ENCODE results near the gene INSR. TPM values are rescaled to one million over a fixed set of nuclear protein-coding genes. Genes with fewer than 3 reads are reported as not detected.
"Not testable (repeated sequence)": the region's sequence is repeated elsewhere in the genome, so short reads cannot be mapped to it uniquely, and the experiment has no call there.

The INSR gene
- total RNA-seq, 2 donors from 2014 or later = 50.8 to 118 TPM

GRCh38 chr19:7318176-7318575 lies 24.0 kb upstream of the INSR start:
- Histone ChIP-seq H3K4me1 (peaks cover 0 to 12% of the 10 kb centered on the region in 2 donors), H3K36me3 (no peaks in the 10 kb centered on the region), H3K9me3 (peaks cover 0 to 10% of the 10 kb centered on the region in 2 donors), H3K27ac (no peak overlapping the region), H3K4me3 (no peak overlapping the region), H3K27me3 (no peaks in the 10 kb centered on the region)
- no peak for DNase-seq (ENCODE audit: low spot score)
- TF ChIP-seq, protein P1, sequence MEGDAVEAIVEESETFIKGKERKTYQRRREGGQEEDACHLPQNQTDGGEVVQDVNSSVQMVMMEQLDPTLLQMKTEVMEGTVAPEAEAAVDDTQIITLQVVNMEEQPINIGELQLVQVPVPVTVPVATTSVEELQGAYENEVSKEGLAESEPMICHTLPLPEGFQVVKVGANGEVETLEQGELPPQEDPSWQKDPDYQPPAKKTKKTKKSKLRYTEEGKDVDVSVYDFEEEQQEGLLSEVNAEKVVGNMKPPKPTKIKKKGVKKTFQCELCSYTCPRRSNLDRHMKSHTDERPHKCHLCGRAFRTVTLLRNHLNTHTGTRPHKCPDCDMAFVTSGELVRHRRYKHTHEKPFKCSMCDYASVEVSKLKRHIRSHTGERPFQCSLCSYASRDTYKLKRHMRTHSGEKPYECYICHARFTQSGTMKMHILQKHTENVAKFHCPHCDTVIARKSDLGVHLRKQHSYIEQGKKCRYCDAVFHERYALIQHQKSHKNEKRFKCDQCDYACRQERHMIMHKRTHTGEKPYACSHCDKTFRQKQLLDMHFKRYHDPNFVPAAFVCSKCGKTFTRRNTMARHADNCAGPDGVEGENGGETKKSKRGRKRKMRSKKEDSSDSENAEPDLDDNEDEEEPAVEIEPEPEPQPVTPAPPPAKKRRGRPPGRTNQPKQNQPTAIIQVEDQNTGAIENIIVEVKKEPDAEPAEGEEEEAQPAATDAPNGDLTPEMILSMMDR (IDR thresholded peaks at IDR 0.05) = no peak

DNA sequence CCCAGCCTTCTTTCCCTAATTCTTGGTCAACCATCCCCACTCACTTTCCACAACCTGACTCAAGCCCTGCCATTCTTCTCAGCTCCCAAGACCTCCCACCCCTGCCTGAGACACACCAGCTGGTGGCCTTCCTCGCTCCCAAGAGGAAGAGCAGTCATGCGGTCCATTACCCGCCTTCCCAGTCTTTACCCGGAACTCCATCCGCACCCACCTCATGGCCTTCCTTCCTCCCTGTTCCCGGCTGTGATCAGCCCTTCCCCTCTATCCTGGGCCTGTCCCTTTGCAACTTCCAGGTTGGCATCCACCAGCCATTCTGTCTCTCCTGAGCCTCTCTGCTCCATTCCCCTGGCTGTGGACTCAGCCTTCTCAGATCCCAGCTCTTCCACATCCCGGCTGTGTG lies 18.6 kb upstream of the INSR start:
- no peak overlapping the region for H3K27ac ChIP-seq
- peaks cover 0 to 5% of the 10 kb centered on the region in 2 donors for H3K9me3 ChIP-seq
- no peaks in the 10 kb centered on the region for H3K36me3 ChIP-seq
- no peaks in the 10 kb centered on the region for H3K27me3 ChIP-seq
- no peak overlapping the region for H3K4me3 ChIP-seq
- TF ChIP-seq, protein P1 (IDR thresholded peaks at IDR 0.05) = no peak
- H3K4me1 ChIP-seq = no peaks in the 10 kb centered on the region
- DNase-seq (ENCODE audit: low spot score) = no peak

- no peak for DNase-seq (ENCODE audit: low spot score)
- H3K9me3 ChIP-seq = peaks cover 0 to 5% of the 10 kb centered on the region in 2 donors
- no peak overlapping the region for H3K4me3 ChIP-seq
- H3K36me3 ChIP-seq = no peaks in the 10 kb centered on the region
- TF ChIP-seq, protein P1 (IDR thresholded peaks at IDR 0.05) = no peak
- H3K27ac ChIP-seq = no peak overlapping the region
- H3K4me1 ChIP-seq = no peaks in the 10 kb centered on the region
- no peaks in the 10 kb centered on the region for H3K27me3 ChIP-seq
Measured at GRCh38 chr19:7311911-7312310, 17.7 kb upstream of the INSR start.

- H3K9me3 ChIP-seq; DNase-seq (ENCODE audit: low spot score); H3K36me3 ChIP-seq; H3K4me3 ChIP-seq; H3K27me3 ChIP-seq; H3K27ac ChIP-seq; H3K4me1 ChIP-seq: not testable (repeated sequence)
Measured at GRCh38 chr19:7308327-7308726, 14.1 kb upstream of the INSR start.

DNA sequence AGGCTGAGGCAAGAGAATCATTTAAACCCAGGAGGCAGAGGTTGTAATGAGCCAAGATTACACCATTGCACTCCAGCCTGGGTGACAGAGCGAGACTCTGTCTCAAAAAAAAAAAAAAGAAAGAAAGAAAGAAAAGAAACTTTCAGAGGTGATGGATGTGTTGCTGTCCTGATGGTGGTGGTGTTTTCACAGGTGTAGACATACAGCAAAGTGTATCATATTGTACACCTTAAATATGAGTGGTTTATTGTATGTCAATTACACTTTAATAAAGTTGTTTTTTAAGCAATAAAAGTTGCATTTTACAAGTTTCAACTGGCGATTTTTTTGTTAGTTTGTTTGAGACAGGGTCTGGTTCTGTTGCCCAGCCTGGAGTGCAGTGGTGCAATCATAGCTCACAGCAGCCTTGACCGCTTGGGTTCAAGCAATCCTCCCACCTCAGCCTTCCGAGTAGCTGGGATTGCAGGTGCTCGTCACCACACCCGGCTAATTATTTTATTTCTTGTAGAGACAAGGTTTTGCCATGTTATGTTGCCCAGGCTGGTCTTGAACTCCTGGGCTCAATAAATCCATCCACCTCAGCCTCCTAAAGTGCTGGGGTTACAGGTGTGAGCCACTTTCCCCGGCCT lies 13.5 kb upstream of the INSR start:
- H3K36me3 ChIP-seq = no peaks in the 10 kb centered on the region
- no peak overlapping the region for H3K27ac ChIP-seq

GRCh38 chr19:7304200-7304599 lies 10.0 kb upstream of the INSR start:
- DNase-seq (ENCODE audit: low spot score) = no peak
- no peaks in the 10 kb centered on the region for H3K36me3 ChIP-seq
- H3K4me1 ChIP-seq = no peaks in the 10 kb centered on the region
- no peaks in the 10 kb centered on the region for H3K27me3 ChIP-seq
- no peaks in the 10 kb centered on the region for H3K9me3 ChIP-seq
- no peak overlapping the region for H3K4me3 ChIP-seq
- H3K27ac ChIP-seq = no peak overlapping the region
- TF ChIP-seq, protein P1 (IDR thresholded peaks at IDR 0.05) = no peak

More for the DNA sequence above, 13.5 kb upstream of the INSR start:
- TF ChIP-seq, protein P1 (IDR thresholded peaks at IDR 0.05) = no peak
- Histone ChIP-seq H3K27me3 (no peaks in the 10 kb centered on the region), H3K4me1 (no peaks in the 10 kb centered on the region), H3K4me3 (no peak overlapping the region), H3K9me3 (no peaks in the 10 kb centered on the region)
- DNase-seq (ENCODE audit: low spot score) = no peak
